Loucy (cell line): ENCODE data around the gene LZTFL1.

Source experiments
- H2AFZ ChIP-seq: fragments of 200-600 bp; sonication (generic); 2 replicates; pipeline ENCODE4 v1.6.0; 2016; ENCODE audit warnings: antibody characterized with exemption, mild to moderate bottlenecking, low read length, moderate library complexity
- H3F3A ChIP-seq: fragments of 200-600 bp; 2 replicates; pipeline ENCODE4 v1.6.0; 2016; ENCODE audit warnings: antibody characterized with exemption, low read depth, mild to moderate bottlenecking
- H3K27me3 ChIP-seq: fragments of 200-600 bp; sonication (generic); 2 replicates; pipeline ENCODE4 v1.6.1; 2014; ENCODE audit warnings: low read length, mild to moderate bottlenecking; ENCODE audit not compliant: insufficient read depth, poor library complexity, severe bottlenecking
- H3K36me3 ChIP-seq: fragments of 200-600 bp; sonication (generic); 2 replicates; pipeline ENCODE4 v1.6.1; 2016; ENCODE audit warnings: low read length; ENCODE audit not compliant: insufficient read depth
- H3K4me1 ChIP-seq: fragments of 200-600 bp; sonication (generic); 2 replicates; pipeline ENCODE4 v1.5.1; 2014; ENCODE audit warnings: low read length, mild to moderate bottlenecking; ENCODE audit not compliant: insufficient read depth, poor library complexity, severe bottlenecking
- H3K4me2 ChIP-seq: fragments of 200-600 bp; sonication (generic); 2 replicates; pipeline ENCODE4 v1.6.0; 2014; ENCODE audit warnings: antibody characterized with exemption, low read length, low read depth, mild to moderate bottlenecking; ENCODE audit not compliant: poor library complexity, severe bottlenecking
- H3K4me3 ChIP-seq: fragments of 200-600 bp; sonication (generic); 2 replicates; pipeline ENCODE4 v1.5.1; 2014; ENCODE audit warnings: low read length, mild to moderate bottlenecking, mixed read lengths; ENCODE audit not compliant: poor library complexity, severe bottlenecking
- H3K79me2 ChIP-seq: fragments of 200-600 bp; sonication (generic); 2 replicates; pipeline ENCODE4 v1.6.1; 2014; ENCODE audit warnings: low read length; ENCODE audit not compliant: insufficient read depth
- H3K9ac ChIP-seq: fragments of 200-600 bp; sonication (generic); 2 replicates; pipeline ENCODE4 v1.6.0; 2014; ENCODE audit warnings: mild to moderate bottlenecking, low read depth, low read length, moderate library complexity; ENCODE audit not compliant: poor library complexity, severe bottlenecking
- H3K9me2 ChIP-seq: fragments of 200-600 bp; sonication (generic); replicated peaks from 2 replicates; pipeline ENCODE4 v1.6.1; 2016; ENCODE audit warnings: low read depth, low read length, mixed read lengths
- H3K9me3 ChIP-seq: fragments of 200-600 bp; sonication (generic); 2 replicates; pipeline ENCODE4 v1.6.1; 2014; ENCODE audit warnings: mild to moderate bottlenecking, antibody characterized with exemption, low read length, low read depth; ENCODE audit not compliant: insufficient read depth
- H4K20me1 ChIP-seq: fragments of 200-600 bp; sonication (generic); 2 replicates; pipeline ENCODE4 v1.6.0; 2014; ENCODE audit warnings: antibody characterized with exemption, low read length, mild to moderate bottlenecking; ENCODE audit not compliant: insufficient read depth, poor library complexity, severe bottlenecking
- CTCF ChIP-seq: fragments of 200-600 bp; sonication (generic); conservative IDR thresholded peaks from 2 replicates; pipeline ENCODE4 v1.5.1; 2014; ENCODE audit warnings: mild to moderate bottlenecking, antibody characterized with exemption, low read length
- EZH2phosphoT487 ChIP-seq: fragments of 200-600 bp; IDR thresholded peaks from 2 replicates; pipeline ENCODE4 v1.6.1; 2018; ENCODE audit warnings: antibody characterized with exemption, mild to moderate bottlenecking, moderate library complexity, borderline replicate concordance

The LZTFL1 gene

GRCh38 chr3:45807681-45808540 lies 34.0 kb downstream of the LZTFL1 start:
- H3K4me1 ChIP-seq = no peaks in the 10 kb centered on the region
- TF ChIP-seq EZH2phosphoT487 = no peak
- no peak for TF ChIP-seq CTCF
- no peaks in the 10 kb centered on the region for H3K79me2 ChIP-seq

GRCh38 chr3:45807133-45807532 lies 34.8 kb downstream of the LZTFL1 start:
- H3K4me1 ChIP-seq = no peaks in the 10 kb centered on the region
- no peak overlapping the region for H3K4me3 ChIP-seq
- no peaks in the 10 kb centered on the region for H3K9me2 ChIP-seq
- no peak overlapping the region for H3K9ac ChIP-seq
- TF ChIP-seq CTCF (no peak), EZH2phosphoT487 (no peak)
- H3K9me3 ChIP-seq = no peaks in the 10 kb centered on the region
- no peak overlapping the region for H2AFZ ChIP-seq
- no peaks in the 10 kb centered on the region for H3K36me3 ChIP-seq
- H3K79me2 ChIP-seq = no peaks in the 10 kb centered on the region
- H4K20me1 ChIP-seq = no peaks in the 10 kb centered on the region
- H3F3A ChIP-seq = no peaks in the 10 kb centered on the region
- H3K27me3 ChIP-seq = peaks cover 80% of the 10 kb centered on the region
- H3K4me2 ChIP-seq = no peak overlapping the region

More at GRCh38 chr3:45807681-45808540, 34.0 kb downstream of the LZTFL1 start:
- no peaks in the 10 kb centered on the region for H3K36me3 ChIP-seq
- H3F3A ChIP-seq = no peaks in the 10 kb centered on the region
- H3K4me2 ChIP-seq = no peak overlapping the region
- no peaks in the 10 kb centered on the region for H4K20me1 ChIP-seq
- H3K27me3 ChIP-seq = peaks cover 79% of the 10 kb centered on the region
- no peak overlapping the region for H3K9ac ChIP-seq
- no peak overlapping the region for H2AFZ ChIP-seq
- H3K9me2 ChIP-seq = no peaks in the 10 kb centered on the region
- no peaks in the 10 kb centered on the region for H3K9me3 ChIP-seq
- H3K4me3 ChIP-seq = no peak overlapping the region

GRCh38 chr3:45806072-45806471 lies 35.8 kb downstream of the LZTFL1 start:
- H3K4me2 ChIP-seq = no peak overlapping the region
- H3K9me2 ChIP-seq = no peaks in the 10 kb centered on the region
- H3K9ac ChIP-seq = no peak overlapping the region
- H3K9me3 ChIP-seq = no peaks in the 10 kb centered on the region
- no peaks in the 10 kb centered on the region for H3K4me1 ChIP-seq
- no peaks in the 10 kb centered on the region for H4K20me1 ChIP-seq
- H2AFZ ChIP-seq = no peak overlapping the region
- H3K4me3 ChIP-seq = no peak overlapping the region
- H3K36me3 ChIP-seq = no peaks in the 10 kb centered on the region
- no peaks in the 10 kb centered on the region for H3F3A ChIP-seq
- H3K27me3 ChIP-seq = peaks cover 72% of the 10 kb centered on the region
- no peaks in the 10 kb centered on the region for H3K79me2 ChIP-seq
- TF ChIP-seq EZH2phosphoT487 (no peak), CTCF (no peak)
